ENCODE results near the gene DDAH2.

The DDAH2 gene

GRCh38 chr6:31739639-31740396 is 10.7 kb upstream of the DDAH2 start, which contains the start of gene MSH5 (continued):
- TF ChIP-seq ZNF449 (tag by site-specific recombination; IDR thresholded peaks at IDR 0.05), result peak; percentile 53; the same call in 1 of the 2 replicates
- TF ChIP-seq ZNF654 (tag by site-specific recombination; IDR thresholded peaks at IDR 0.05; ENCODE audit: low read depth), result no peak
- TF ChIP-seq ZNF670 (tag by site-specific recombination; IDR thresholded peaks at IDR 0.05; ENCODE audit: low read depth), result no peak
- no peak for TF ChIP-seq ZNF239 (tag by site-specific recombination; IDR thresholded peaks at IDR 0.05)
- TF ChIP-seq EGR2 (tag by site-specific recombination; IDR thresholded peaks at IDR 0.05; ENCODE audit: low read depth), result peak; percentile 91
- peak; percentile 94 for TF ChIP-seq IKZF3 (tag by site-specific recombination; IDR thresholded peaks at IDR 0.05)
- peak; percentile 78; the same call in 1 of the 2 replicates for TF ChIP-seq ZNF24 (tag by site-specific recombination; IDR thresholded peaks at IDR 0.05)
- peak; percentile 100 for TF ChIP-seq SCRT2 (tag by site-specific recombination; IDR thresholded peaks at IDR 0.05)
- TF ChIP-seq ZNF391 (tag by site-specific recombination; IDR thresholded peaks at IDR 0.05; ENCODE audit: borderline replicate concordance, low read depth), result peak; percentile 61; the same call in 1 of the 2 replicates
- 0 out of 2 replicates have a peak, but pooled peaks have one; percentile 40 for TF ChIP-seq ZBTB7A (tag by site-specific recombination; IDR thresholded peaks at IDR 0.05; ENCODE audit: low read depth)
- peak; percentile 93; the same call in 1 of the 2 replicates for TF ChIP-seq KLF8 (tag by site-specific recombination; IDR thresholded peaks at IDR 0.05)
- peak; percentile 95 for TF ChIP-seq ZFHX2 (tag by site-specific recombination; conservative IDR thresholded peaks at IDR 0.05)
- peak; percentile 74 for TF ChIP-seq ZNF324 (tag by site-specific recombination; IDR thresholded peaks at IDR 0.05)
- TF ChIP-seq ZNF426 (tag by site-specific recombination; IDR thresholded peaks at IDR 0.05), result no peak
- peak; percentile 84 for TF ChIP-seq ZBTB10 (tag by site-specific recombination; IDR thresholded peaks at IDR 0.05)
- TF ChIP-seq KLF10 (tag by site-specific recombination; IDR thresholded peaks at IDR 0.05), result peak; percentile 68
- peak; percentile 77 for TF ChIP-seq ZNF341 (tag by site-specific recombination; IDR thresholded peaks at IDR 0.05; ENCODE audit: low read depth)
- peak; percentile 95 for TF ChIP-seq ZBTB48 (tag by site-specific recombination; IDR thresholded peaks at IDR 0.05)
- TF ChIP-seq ZSCAN23 (tag by site-specific recombination; IDR thresholded peaks at IDR 0.05), result peak; percentile 79; the same call in 1 of the 2 replicates
- peak; percentile 81 for TF ChIP-seq PATZ1 (tag by site-specific recombination; IDR thresholded peaks at IDR 0.05)
- peak; percentile 98 for TF ChIP-seq KLF1 (tag by site-specific recombination; IDR thresholded peaks at IDR 0.05)
- no peak for TF ChIP-seq ZFP37 (tag by site-specific recombination; IDR thresholded peaks at IDR 0.05)
- peak; percentile 30; the same call in 1 of the 2 replicates for TF ChIP-seq ZNF366 (tag by site-specific recombination; conservative IDR thresholded peaks at IDR 0.05)
- no peak for TF ChIP-seq ZNF596 (tag by site-specific recombination; IDR thresholded peaks at IDR 0.05)
- peak; percentile 97 for TF ChIP-seq SCRT1 (tag by site-specific recombination; IDR thresholded peaks at IDR 0.05; ENCODE audit: borderline replicate concordance)
- TF ChIP-seq SP2 (tag by site-specific recombination; IDR thresholded peaks at IDR 0.05), result peak; percentile 99
- no peak for TF ChIP-seq ZNF157 (tag by site-specific recombination; IDR thresholded peaks at IDR 0.05)
- TF ChIP-seq YY2 (tag by site-specific recombination; IDR thresholded peaks at IDR 0.05), result peak; percentile 90
- TF ChIP-seq ZNF513 (tag by site-specific recombination; IDR thresholded peaks at IDR 0.05), result peak; percentile 8; the same call in 1 of the 2 replicates
- peak; percentile 83 for TF ChIP-seq ZIC2 (tag by site-specific recombination; IDR thresholded peaks at IDR 0.05)
- no peak for TF ChIP-seq GLI2 (tag by site-specific recombination; IDR thresholded peaks at IDR 0.05; ENCODE audit: borderline replicate concordance, low read depth)
- peak; percentile 60; the same call in 1 of the 2 replicates for TF ChIP-seq GLI4 (tag by site-specific recombination; IDR thresholded peaks at IDR 0.05)

Data from HEK293 (cell line).